Esophagus muscularis mucosa (tissue), 3 donors: ENCODE results near the gene HOXA9.

Experiments used
- POLR2A ChIP-seq: fragments of 450-650 bp; IDR thresholded peaks from one replicate; pipeline ENCODE4 v1.6.1; 2017; ENCODE audit warnings: antibody characterized with exemption, moderate library complexity, mild to moderate bottlenecking, low read depth
- POLR2AphosphoS5 ChIP-seq, 2 donors: sonication (generic); formaldehyde crosslinking; IDR thresholded peaks; one replicate each; pipeline ENCODE4 v1.6.1; 2017; ENCODE audit warnings: antibody characterized with exemption in 2 of 2
- TF ChIP-seq, protein P1 (sequence below), 3 experiments: fragments of 200-600 bp in 2 of 3; fragments of 450-650 bp in 1 of 3; sonication (generic) in 2 of 3; IDR thresholded peaks; one replicate each; pipeline ENCODE4 v1.5.1; 2017 to 2019; ENCODE audit warnings: antibody characterized with exemption in 3 of 3, mild to moderate bottlenecking in 2 of 3, moderate library complexity in 1 of 3

DNA sequence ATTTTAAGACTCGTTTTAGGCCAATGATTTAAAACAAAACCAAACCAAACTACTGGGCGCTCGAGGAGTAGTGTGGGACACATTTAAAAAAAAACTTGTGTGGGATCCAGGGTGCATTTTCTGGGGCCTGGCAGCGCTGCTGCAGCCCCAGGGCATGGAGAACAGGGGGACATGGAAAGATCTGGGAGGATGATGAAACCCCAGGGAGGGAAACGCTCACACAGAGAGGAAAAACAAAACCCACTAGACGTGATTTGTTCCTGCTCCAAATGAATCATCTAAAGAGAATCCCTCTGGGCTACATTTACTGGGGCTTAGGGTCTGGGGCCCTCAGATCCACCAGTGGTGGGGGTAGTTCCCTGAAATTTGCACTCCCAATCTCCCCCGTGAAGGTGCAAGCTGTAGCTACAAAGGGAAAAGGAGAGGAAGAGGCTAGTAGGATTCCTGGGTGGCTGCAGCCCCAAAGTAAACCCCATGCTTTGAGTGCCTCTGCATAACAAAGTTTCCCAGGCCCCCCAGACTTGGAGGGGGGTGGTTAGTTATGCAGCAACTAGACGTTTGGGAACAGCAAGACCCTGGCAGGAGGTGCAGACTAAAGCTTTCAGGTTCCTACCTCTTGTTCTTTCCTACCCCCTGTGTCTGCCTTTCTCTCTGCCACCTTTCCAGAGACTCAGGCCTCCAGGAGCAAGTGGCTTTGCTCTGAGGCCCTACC is 49.1 kb upstream of the HOXA9 start:
- TF ChIP-seq, protein P1, sequence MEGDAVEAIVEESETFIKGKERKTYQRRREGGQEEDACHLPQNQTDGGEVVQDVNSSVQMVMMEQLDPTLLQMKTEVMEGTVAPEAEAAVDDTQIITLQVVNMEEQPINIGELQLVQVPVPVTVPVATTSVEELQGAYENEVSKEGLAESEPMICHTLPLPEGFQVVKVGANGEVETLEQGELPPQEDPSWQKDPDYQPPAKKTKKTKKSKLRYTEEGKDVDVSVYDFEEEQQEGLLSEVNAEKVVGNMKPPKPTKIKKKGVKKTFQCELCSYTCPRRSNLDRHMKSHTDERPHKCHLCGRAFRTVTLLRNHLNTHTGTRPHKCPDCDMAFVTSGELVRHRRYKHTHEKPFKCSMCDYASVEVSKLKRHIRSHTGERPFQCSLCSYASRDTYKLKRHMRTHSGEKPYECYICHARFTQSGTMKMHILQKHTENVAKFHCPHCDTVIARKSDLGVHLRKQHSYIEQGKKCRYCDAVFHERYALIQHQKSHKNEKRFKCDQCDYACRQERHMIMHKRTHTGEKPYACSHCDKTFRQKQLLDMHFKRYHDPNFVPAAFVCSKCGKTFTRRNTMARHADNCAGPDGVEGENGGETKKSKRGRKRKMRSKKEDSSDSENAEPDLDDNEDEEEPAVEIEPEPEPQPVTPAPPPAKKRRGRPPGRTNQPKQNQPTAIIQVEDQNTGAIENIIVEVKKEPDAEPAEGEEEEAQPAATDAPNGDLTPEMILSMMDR (IDR thresholded peaks at IDR 0.05) = no peak
- no peak for TF ChIP-seq POLR2AphosphoS5 (IDR thresholded peaks at IDR 0.05)
- TF ChIP-seq POLR2A = no peak
